ENCODE data around the gene DDIT4. TPM values are rescaled to one million over a fixed set of nuclear protein-coding genes. Genes with fewer than 3 reads are reported as not detected.

DDIT4 gene
- total RNA-seq, 4 donors from 2014 or later: 300 to 414 (median 333) TPM

DNA sequence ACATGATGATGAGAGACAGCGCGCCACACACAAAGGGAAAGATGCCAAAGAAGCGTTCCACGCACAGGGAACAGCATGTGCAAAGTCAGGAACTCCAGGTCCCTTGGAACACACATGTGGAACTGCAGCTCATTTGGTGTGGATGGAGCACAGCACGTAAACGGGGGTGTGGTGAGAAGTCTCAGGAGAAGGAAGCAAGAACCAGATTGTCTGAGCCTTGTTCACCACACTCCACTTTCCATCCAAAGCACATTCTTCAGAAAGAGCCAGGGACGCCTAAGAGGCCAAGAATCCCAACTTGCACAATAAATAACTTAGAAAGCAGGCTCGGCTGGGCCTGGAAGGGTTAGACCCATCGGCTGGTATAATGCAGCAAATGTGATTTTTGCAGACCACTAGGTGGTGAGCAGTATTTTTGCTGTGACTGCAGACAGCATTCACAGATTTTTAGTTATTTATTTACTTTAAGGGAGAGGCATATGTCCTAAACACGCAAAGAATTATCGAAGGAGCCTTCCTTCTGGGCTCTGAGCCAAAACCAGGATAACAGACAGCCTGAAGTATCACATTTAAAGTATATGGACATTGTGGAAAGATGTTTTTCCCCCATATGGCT, 29.8 kb upstream of the DDIT4 start:
- TF ChIP-seq, protein P1, sequence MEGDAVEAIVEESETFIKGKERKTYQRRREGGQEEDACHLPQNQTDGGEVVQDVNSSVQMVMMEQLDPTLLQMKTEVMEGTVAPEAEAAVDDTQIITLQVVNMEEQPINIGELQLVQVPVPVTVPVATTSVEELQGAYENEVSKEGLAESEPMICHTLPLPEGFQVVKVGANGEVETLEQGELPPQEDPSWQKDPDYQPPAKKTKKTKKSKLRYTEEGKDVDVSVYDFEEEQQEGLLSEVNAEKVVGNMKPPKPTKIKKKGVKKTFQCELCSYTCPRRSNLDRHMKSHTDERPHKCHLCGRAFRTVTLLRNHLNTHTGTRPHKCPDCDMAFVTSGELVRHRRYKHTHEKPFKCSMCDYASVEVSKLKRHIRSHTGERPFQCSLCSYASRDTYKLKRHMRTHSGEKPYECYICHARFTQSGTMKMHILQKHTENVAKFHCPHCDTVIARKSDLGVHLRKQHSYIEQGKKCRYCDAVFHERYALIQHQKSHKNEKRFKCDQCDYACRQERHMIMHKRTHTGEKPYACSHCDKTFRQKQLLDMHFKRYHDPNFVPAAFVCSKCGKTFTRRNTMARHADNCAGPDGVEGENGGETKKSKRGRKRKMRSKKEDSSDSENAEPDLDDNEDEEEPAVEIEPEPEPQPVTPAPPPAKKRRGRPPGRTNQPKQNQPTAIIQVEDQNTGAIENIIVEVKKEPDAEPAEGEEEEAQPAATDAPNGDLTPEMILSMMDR (IDR thresholded peaks at IDR 0.05; ENCODE audit: low read depth): no peak

DNA sequence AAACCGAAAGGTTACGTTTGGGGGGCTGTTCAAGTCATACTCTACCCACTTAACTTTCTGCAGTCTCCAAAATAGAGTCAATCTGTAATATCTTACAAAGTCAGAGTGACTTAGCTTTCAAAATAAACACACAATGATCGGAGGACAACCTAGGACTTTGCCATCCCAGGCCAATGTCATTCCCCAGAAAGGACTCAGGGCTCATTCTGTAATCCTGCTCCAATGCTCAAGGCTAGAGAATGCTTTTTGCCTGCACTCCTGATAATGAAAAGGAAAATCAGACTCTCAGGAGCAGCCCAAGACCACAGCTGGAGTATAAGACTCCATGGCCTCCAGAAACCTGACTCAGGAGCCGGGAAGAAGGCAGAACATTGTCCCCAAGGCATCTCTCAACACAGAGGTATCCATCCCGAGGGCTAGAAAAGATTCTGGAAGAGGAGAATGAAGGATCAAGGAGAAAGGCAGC, 29.1 kb upstream of the DDIT4 start:
- TF ChIP-seq, protein P1 (IDR thresholded peaks at IDR 0.05; ENCODE audit: low read depth): no peak

DNA sequence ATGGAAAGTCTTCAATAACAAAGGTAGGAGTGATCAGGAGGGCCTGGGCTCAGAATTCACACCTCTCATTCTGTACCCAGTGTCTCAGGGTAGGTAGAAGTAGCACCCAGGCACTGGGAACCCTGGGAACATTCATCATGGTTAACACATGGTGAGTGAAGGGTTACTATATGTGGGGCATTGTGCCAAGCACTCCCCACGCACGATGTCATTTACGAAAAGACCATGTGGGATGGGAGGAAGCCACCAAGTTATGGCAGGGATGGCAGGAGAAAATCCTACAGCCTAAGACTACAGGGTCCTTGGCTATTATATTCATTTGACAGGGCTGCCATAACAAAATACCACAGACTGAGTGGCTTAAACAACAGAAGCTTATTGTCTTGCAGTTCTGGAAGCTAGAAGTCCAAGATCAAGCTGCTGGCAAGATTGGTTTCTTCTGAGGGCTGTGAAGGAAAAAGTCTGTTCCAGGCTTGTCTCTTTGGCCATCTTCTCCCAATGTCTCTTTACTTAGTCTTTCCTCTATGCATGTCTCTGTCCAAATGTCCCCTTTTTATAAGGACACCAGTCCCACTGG, 27.7 kb upstream of the DDIT4 start:
- TF ChIP-seq, protein P1 (IDR thresholded peaks at IDR 0.05; ENCODE audit: low read depth): no peak

DNA sequence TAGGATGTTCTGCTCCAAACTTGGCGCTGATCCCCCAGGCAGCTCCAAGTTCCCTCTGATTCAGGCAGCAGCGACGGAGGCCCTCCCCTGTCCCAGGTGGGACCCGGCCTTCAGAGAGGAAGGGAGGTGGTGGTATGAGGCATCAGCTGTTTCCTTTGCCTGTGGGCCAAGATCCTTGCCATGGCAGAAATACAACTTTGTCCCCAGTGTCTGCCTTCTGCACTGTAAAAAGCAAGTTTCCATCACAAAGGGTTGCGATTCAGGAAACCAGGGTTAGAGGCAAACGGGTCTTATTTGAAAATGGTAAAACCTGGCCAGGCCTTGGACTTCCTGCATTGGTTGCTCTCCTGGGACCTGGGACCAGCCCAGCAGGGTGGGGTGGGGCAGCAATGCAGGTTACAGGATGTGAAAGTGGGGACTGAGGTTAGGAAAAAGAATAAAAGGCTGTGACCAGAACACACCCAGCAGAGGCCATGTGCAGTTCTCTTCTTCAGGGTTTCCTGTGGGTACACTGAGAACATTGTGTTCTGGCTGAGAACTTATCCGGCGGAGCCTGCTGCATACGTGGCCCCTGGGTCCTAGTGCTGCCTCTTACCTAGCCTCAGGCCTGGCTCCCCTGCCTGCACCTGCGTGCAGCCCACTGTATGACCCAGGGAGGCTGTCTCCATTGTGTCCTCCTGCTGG, 25.1 kb upstream of the DDIT4 start:
- TF ChIP-seq, protein P1 (IDR thresholded peaks at IDR 0.05; ENCODE audit: low read depth): no peak

DNA sequence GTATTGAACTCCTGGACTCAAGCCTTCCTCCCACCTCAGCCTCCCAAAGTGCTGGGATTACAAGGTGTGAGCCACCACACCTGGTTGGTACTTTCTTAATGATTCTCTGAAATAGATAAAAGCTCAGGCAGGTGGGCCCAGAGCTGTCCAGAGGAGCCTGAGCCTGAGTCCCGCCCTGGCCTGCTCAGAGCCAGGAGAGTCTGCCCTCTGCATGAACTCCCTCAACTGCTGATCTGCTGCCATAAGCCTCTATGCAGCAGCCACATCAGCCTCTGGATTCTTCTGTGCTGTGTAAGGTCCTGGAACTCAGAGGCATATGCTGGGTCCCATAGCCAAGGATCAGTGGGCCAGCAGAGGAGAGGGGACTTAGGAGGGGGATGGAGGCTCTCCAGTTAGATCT, 23.1 kb upstream of the DDIT4 start:
- TF ChIP-seq, protein P1 (IDR thresholded peaks at IDR 0.05; ENCODE audit: low read depth): no peak

DNA sequence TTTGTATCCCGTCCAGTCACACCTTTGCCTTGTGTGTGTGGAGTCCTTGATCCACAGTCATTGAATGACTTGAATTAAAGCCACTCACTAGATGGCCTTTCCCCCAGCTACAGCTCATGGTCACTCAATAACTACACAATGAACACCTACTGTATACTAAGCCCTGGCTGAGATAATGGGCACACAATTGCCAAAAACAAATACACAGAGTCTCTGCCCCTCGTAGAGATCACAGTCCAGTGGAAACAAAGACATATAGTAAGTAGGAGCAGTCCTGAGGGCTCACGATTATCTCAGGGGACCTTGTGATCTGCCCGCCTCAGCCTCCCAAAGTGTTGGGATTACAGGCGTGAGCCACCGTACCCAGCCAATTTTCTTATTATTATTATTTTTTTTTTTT, 22.1 kb upstream of the DDIT4 start:
- TF ChIP-seq, protein P1 (IDR thresholded peaks at IDR 0.05; ENCODE audit: low read depth): no peak

DNA sequence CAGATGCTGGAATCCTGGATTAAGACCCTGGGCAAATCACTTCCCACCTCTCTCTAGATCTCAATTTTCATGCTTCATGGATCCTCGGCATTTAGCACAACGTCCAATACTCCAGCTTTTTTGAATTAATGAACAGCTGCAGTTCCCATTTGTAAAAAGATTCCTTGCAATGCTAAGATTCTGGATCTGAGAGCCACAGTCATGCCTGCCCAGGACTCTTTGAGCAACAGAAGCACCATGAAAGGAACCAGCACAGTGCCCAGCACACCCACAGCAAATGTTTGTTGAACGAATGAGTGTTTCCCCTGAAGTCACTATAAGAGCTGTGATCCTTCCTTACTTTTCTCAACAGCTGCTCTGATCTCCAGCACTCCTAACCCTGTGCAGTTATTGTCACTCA, 20.8 kb upstream of the DDIT4 start:
- TF ChIP-seq, protein P1 (IDR thresholded peaks at IDR 0.05; ENCODE audit: low read depth): no peak
